Thyroid gland (tissue), 4 donors: ENCODE results near the gene SGPP2.

Source experiments
- CTCF ChIP-seq, 6 experiments: fragments of 200-600 bp in 3 of 6; fragments of 450-650 bp in 3 of 6; sonication (generic) in 3 of 6; IDR thresholded peaks; one replicate each; pipeline ENCODE4 v1.5.1; 2016 to 2019; ENCODE audit warnings: antibody characterized with exemption in 6 of 6, mild to moderate bottlenecking in 2 of 6, inconsistent platforms in 1 of 6, moderate library complexity in 1 of 6
- POLR2A ChIP-seq, 2 donors: fragments of 450-650 bp; IDR thresholded peaks; one replicate each; pipeline ENCODE4 v1.6.1; 2017; ENCODE audit warnings: antibody characterized with exemption in 2 of 2, mild to moderate bottlenecking in 2 of 2, moderate library complexity in 1 of 2

- no peak for TF ChIP-seq CTCF (IDR thresholded peaks at IDR 0.05)
- TF ChIP-seq POLR2A (IDR thresholded peaks at IDR 0.05) = no peak
These were observed 148.4 kb downstream of the SGPP2 start for GRCh38 chr2:222572751-222573174.
